HG02678 (cell line): Measurements from ENCODE around the gene ATG7.

Experiments
- ATAC-seq: cut with Tn5 transposase; IDR thresholded peaks from one replicate; pipeline ENCODE4 v1.9.1; 2021; ENCODE audit warnings: mild to moderate bottlenecking, moderate library complexity; ENCODE audit not compliant: unreplicated experiment

Gene ATG7, protein sequence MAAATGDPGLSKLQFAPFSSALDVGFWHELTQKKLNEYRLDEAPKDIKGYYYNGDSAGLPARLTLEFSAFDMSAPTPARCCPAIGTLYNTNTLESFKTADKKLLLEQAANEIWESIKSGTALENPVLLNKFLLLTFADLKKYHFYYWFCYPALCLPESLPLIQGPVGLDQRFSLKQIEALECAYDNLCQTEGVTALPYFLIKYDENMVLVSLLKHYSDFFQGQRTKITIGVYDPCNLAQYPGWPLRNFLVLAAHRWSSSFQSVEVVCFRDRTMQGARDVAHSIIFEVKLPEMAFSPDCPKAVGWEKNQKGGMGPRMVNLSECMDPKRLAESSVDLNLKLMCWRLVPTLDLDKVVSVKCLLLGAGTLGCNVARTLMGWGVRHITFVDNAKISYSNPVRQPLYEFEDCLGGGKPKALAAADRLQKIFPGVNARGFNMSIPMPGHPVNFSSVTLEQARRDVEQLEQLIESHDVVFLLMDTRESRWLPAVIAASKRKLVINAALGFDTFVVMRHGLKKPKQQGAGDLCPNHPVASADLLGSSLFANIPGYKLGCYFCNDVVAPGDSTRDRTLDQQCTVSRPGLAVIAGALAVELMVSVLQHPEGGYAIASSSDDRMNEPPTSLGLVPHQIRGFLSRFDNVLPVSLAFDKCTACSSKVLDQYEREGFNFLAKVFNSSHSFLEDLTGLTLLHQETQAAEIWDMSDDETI

DNA sequence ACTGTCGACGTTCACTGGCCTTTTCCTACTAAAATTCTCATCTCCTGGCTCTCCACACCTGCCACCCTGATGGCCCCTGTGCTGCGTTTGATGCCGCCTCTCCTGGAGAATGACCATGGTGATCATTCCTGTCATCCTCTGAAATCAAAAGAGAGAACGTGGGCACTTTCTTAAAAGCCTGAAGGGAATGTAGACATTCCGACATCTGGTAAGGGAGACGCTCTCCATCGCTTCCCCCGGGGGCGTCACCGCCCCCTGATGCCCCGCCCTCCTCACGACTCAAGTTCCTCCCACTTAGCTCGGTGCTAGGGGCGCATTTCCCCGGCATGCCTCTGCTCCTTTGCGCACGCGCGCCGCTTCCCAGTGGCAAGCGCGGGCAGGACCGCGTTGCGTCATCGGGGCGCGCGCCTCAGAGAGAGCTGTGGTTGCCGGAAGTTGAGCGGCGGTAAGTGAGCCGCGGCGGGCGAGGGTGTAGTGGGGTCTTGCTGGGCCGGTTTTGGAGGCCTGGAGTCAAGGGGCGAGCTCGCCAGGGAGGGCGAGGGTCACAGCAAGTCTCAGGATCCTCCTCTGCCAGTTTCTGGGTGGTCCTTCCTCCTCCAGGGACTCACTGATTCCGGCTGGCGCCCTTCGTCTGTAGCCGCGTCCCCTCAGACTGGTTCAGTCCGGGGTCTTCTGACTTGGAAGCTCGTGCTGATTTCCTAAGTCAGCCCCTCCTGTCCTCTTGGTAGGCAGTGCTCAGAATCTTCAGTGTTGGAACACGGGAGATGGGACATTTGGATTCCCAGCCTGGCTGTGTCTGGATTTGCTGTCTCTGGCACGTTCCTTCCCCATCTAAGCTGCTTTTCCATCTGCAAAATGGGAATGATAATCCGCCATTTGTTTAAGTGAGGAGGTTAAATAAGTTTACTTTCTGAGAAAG, at the start of gene ATG7:
ATG7 (plus strand) TSS at position 412 of the 919 bp plus-strand sequence. CDS start 26,299 bp downstream, outside the sequence.
- ATAC-seq: peak; percentile 99

DNA sequence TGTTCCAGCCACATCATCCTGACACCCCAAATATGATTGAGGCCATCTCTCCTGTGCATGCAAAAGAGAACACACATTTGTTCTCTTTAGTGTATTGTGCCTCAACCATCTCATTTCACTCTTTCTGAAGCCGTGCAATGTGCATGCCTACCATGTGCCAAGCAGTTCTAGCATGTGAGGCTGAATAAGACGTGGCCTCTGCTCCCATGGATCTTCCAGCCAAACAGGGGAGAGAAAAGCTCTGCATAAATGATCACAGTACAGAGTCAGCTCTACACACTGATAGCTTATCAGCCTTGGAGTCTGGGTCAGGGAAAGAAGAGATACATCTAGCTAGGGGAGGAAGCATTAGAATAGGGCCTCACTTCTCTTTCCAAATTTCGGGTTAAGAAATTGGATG, 48.2 kb upstream of the ATG7 start:
- no peak for ATAC-seq

DNA sequence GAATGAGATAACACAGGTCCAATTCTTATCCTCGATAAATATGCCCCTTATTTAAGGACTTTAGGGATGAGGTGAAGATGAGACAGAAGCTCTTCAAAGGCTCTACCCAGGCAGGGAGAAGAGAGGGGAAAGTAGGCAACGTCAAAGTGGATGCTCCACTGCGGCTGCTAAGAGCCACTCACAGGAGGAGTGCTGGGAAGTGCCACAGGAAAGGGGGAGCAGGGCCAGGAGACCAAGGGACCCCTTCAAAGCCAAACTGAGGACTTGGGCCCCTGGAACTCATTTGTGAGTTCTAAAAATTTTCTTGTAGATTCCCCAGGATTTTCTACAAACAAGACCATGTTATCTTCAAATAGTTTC, 47.3 kb upstream of the ATG7 start:
- ATAC-seq: no peak

DNA sequence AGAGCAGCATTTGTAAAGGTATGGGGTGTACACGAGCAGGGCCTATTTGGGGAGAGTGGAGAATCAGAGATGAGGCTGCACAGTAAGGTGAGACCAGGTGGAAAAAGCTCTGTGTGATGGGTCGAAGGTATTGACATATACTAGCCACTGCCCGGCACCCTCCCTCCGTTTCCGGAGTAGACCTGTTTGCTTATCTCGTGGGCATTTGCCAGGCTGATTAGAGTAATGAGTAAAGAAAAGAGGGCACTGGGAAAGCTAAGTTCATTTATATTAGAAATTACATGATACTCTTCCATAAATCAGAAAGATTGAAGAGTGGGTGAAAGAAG, 46.2 kb upstream of the ATG7 start:
- ATAC-seq: no peak

DNA sequence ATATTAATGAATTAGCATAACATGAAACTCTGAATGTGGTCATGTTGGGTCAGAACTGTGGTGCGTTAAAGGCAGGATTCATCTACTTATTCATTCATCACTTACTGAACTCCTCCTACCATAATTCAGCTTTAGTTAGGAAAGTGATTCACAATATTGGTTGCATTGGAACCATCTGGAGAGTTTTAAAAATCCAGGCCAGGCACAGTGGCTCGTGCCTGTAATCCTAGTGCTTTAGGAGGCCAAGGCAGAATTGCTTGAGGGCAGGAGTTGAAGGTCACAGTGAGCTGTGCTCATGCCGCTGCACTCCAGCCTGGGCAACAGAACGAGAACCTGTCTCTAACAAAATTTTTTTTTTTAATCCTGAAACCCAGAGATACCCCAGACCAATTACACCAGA, 44.2 kb upstream of the ATG7 start:
- ATAC-seq: no peak

DNA sequence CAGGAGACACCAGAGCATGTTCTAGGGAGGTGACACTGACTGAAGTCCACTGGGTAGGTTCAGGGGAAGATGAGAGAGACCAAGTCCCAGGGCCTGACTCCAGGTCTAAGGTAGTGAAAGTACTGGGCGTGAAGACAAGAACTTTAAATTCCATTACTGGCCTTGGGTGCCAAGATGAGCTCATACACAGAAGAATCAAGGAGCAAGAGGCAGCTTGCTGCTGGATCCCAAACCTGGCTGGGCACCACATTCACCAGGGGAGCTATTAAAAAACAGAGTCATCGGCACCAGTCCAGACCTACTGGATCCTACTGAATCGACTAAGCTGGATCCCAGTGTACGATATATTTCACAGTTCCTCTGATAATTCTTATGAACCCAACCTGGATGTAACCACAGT, 42.1 kb upstream of the ATG7 start:
- no peak for ATAC-seq

DNA sequence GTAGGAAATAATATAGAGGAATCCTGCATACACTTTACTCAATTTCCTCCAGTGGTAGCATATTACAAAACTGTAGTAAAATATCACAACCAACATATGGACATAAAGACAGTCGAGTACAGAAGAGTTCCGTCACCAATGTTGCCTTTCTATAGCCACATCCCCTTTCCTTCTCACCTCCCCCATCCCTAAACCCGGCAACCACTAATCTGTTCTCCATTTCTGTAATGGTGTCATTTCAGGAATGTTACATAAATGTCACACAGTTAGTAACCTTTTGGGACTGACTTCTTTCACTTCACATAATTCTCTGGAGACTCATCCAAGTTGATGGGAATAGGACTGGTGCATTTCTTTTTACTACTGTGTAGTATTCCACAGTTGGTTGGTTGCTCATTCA, 41.4 kb upstream of the ATG7 start:
- ATAC-seq: no peak

DNA sequence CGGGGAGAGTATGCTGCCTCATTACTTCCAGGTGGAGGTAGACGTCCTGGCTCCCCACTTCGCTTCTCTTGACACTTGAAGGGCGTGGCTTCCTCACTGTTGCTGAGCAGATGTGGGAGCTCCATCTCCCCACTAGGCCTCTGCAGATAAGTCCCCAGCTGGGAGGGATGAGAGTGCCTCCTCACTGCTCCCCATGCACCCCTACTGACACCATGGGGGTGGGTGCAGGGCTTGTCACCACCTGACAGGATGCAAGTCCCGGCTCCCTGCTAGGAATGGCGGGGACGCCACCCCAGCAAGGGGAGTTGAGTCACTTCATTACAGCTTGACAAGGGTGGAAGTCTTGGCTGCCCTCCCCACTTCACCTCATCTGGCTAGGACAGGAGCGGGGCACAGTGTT, 36.8 kb upstream of the ATG7 start:
- no peak for ATAC-seq

DNA sequence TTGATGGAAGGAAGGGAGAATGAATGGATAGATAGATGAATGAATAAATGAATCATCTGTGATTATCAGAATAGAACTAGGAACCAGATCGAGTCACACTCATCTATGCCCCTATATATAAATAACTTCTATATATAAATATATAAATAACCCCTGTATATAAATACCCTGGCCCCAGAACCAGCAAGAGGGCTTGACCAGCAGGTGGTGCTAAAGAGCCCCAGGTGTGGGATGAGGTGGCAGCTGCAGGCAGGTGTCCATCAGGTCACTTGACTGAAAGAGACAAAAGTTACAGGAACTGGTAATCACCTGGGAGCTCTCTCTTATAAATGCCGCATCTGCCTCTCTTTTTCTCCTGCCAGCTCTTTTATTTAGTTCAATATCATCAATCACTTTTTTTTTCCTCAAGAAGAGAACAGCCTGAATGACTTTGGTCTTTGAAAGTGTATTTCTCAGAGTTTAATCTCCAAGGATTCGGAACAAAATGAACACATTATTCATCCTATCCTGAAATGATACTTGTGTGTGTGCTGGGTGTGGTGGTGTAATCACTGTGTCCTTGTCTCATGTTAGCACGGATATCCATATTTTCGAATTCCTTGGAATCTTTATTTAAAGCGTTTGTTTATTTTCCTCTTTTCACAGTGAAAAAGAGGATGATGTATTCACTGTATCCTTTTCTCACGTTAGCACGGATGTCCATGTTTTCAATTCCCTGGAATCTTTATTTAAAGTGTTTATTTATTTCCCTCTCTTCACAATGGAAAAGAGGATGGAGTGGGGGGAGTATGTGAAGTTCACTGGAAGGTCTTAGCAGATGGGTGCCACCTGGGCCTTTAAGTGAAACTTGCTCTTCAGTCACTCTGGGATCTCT, 35.4 kb upstream of the ATG7 start:
- no peak for ATAC-seq

DNA sequence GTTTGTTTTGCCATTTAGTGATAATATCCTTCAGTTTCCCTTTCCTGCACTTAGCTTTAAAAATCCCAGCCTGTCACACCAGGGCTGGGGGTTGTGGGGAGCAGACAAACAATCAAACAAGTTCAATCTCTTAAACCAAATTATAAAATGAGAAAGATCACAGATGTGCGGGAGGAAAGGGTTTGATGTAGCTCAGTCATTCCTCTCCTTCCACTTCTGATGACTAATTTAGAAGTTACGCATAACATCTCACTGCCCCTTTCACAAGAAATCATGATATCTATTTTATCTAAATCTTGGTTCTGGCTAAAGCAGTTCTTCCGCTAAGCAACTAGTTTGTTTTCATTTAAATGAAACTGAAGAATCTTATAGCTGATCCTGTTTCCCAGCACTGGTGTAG, 34.1 kb upstream of the ATG7 start:
- no peak for ATAC-seq

DNA sequence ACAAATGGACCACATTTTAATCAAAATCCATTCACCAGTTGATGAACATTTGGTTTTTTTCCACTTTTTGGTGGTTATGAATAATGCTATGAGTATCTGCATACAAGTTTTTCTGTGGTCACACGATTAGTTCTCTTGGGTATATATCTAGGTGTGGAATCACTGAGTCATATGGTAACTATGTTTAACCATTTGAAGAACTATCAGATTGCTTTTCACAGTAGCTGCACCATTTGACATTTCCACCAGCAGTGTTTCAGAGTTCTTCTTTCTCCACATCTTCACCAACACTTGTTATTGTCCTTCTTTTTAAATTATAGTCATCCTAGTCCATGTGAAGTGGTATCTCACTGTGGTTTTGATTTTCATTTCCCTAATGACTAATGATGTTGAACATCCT, 33.3 kb upstream of the ATG7 start:
- ATAC-seq: no peak

DNA sequence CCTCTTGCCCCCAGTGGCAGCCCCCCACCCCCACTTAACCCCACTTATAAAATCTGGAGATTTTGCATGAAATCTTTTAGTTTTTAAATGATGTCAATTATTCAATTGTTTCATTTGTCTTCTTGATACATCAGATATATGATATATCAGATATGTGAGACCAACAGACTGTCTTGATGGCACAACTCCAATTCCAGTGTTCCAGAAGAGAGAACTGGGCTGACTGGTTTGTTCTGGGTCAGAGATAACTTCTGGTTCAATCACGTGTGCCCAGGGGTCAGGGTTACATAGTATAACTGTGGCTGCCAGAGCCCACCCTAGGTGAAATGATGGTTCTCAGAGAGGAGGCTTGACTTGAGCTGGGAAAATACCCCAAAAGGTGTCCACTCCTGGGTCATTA, 32.4 kb upstream of the ATG7 start:
- ATAC-seq: no peak

DNA sequence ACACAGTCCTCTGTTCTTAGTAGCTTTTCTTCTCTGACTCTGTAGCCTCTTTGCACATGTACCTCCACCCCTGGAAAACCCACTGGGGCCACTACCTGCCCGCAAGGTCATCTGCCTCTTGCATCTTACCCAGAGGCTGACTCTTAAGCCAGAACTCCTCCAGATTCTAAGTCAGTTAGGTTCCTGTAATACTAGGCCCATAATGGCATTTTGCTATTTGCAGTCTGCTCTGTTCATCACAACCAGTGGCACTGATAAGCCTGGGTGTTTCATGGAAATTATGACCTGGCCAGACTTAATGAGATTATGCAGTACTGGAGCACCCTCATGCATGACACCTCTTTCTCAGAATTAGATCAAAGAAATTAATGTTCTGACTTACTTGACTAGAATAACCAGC, 31.7 kb upstream of the ATG7 start:
- no peak for ATAC-seq

DNA sequence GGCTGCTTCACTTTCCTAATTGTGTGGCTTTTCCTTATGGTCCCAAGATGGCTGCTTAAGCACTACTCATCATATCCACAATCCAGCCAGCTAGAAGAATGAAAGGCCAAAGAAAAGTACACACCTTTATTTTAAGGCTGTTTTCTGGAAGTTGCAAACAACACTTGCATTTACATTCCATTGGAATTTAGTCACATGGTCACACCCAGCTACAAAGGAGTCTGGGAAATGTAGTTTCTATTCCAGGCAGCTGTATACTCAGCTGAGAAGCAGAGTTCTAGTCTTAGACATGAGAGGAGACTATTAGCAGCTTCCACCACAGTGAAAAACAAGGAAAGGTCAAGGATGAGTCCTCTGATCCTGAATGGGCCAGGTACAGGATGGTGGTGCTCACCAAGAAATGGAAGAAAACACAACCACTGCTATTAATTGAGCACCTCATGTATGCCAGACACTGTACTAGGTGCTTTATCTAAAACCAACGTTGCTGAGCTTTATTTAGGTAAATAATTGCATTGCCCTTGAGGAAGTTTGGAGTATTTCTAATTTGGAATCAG, 28.0 kb upstream of the ATG7 start:
- no peak for ATAC-seq

DNA sequence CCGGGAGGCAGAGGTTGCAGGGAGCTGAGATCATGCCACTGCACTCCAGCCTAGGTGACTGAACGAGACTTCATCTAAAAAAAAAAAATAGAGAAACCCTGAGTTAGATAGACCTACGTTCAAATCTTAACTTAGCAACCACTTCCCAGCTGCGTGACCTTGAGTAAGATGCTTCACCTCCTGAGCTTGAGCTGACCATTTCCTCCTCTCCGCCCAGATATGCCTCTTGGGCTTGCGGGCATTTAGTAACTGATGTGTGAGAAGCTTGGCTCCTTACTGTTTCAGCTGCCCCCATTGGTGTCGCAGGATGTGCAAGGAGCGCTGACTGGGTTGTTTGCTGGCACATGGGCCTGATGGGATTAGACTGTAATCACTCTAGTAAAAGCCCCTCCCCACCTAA, 26.9 kb upstream of the ATG7 start:
- ATAC-seq: no peak

DNA sequence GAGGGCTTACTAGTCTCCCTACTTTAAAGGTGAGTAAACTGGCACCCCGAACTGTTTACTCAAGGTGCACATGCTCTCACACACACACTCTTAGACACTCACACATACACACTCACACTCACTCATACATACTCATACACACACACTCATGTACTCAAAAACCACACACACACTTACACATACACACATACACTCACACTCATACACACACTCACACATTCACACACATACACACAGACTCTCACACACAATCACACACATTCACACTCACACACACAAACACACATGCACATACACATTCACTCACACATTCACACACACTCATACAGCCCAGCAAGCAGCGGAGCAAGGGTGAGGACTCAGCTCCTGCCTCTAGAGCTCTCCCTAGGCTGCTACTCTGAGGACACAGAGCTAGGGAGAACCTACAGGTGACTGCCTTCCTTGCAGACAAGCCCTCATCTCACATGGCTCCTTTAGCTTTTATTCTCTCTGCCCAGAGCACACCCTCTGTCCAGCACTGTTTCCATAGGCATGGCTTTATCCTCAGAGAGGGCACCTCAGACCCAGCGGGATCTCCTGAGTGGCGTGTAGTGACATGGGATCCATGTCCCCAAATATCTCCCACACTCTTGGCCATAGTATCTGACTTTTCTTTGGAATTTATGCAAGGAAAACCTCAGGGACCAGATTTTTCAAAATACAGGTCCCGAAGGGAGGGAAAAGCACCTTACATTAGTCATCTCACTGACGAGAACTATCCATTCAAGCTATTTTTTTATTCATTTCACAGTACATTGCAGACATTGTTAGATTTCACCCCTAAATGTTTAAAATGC, 26.2 kb upstream of the ATG7 start:
- no peak for ATAC-seq

DNA sequence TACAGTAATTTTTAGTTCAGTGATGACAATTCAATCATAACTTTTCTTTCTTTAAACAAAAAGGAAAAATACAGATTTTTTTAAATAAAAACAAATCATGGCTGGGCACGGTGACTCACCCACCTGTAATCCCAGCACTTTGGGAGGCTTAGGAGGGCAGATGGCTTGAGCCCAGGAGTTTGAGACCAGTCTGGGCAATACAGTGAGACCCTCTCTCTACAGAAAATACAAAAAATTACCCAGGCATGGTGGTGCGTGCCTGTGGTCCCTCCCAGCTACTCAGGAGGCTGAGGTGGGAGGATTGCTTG, 25.6 kb upstream of the ATG7 start:
- no peak for ATAC-seq

DNA sequence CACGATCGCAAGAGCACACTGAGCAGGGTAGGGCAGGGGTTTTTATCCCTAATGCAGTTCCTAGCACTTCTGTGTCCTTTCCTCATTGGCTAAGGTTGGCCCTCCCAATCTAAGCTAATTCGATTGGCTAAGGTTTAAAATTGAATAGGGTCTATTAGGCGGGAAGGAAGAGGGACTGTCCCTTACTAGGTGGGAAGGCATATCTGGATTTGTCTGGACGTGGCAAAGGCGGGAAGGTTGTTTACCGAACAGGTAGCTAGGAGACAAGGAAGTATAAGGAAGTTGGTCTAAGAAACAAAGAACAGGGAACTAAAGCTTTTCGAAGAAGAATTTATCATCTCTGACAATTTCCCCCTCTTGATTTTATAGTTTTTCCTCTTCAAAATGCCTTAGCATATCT, 24.8 kb upstream of the ATG7 start:
- ATAC-seq: no peak

DNA sequence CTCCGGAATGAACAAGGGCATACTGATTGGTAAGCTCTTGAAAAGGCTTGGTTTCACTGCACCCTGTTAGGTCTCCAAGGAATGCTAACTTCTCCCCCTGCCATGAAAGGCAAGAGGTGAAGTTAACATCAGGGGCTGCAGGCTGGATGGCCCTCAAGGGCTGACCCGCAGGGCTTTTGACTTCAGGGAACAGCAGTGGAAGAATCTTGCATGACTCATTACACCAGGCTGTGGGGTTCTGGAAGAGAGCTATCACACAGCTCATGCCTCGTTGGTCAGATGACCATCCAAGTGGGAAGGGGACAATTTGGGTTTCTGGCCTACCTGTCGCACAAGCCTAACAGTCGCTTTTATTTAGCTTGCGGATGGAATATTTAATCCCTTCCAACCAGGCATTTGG, 23.6 kb upstream of the ATG7 start:
- ATAC-seq: no peak
